CD4-positive, alpha-beta T cell (primary cell): ENCODE measurements around the gene KSR2. TPM values are rescaled to one million over a fixed set of nuclear protein-coding genes. Genes with fewer than 3 reads are reported as not detected.

Source experiments
- ATAC-seq: fragments of 200-7000 bp; cut with Tn5 transposase; one replicate; pipeline ENCODE4 v1.10.0; 2022; ENCODE audit warnings: mild to moderate bottlenecking; ENCODE audit not compliant: poor library complexity
- CTCF ChIA-PET: fragments of 350-600 bp; sonication (Branson Sonifier 250); formaldehyde crosslinking; loops from one replicate; lab custom pipeline; 2021; ENCODE audit warnings: antibody characterized with exemption, inconsistent platforms; lab: Charles Lee
- POLR2A ChIA-PET: fragments of 350-600 bp; sonication (Branson Sonifier 250); formaldehyde crosslinking; loops from one replicate; lab custom pipeline; 2021; ENCODE audit warnings: antibody characterized with exemption, inconsistent platforms; lab: Charles Lee
- DNase-seq, 14 experiments: peaks; one replicate each; pipeline ENCODE4 v3.0.0-alpha.2; 2013 to 2020; ENCODE audit warnings: mixed read lengths in 2 of 14
- H3K27ac ChIP-seq, 2 donors: one replicate each; pipeline versions ENCODE4 v1.5.1 to v1.7.0; 2013; ENCODE audit warnings: low read length in 2 of 2, low read depth in 1 of 2, mild to moderate bottlenecking in 1 of 2
- H3K27me3 ChIP-seq, 2 experiments: 1 replicate in 1 of 2; 2 replicates in 1 of 2; pipeline versions ENCODE4 v1.6.1 to v1.7.0; 2013; ENCODE audit warnings: low read length in 2 of 2, control low read depth in 1 of 2, mild to moderate bottlenecking in 1 of 2, moderate library complexity in 1 of 2; ENCODE audit not compliant: insufficient read depth in 2 of 2, control insufficient read depth in 1 of 2
- H3K36me3 ChIP-seq: one replicate; pipeline ENCODE4 v1.6.1; 2013; ENCODE audit warnings: low read length, control low read depth; ENCODE audit not compliant: insufficient read depth
- H3K4me1 ChIP-seq: one replicate; pipeline ENCODE4 v1.6.1; 2013; ENCODE audit warnings: low read length, control low read depth; ENCODE audit not compliant: insufficient read depth
- H3K4me3 ChIP-seq: one replicate; pipeline ENCODE4 v1.5.1; 2013; ENCODE audit warnings: mild to moderate bottlenecking, low read length, moderate library complexity
- H3K9me3 ChIP-seq, 2 experiments: 1 replicate in 1 of 2; 2 replicates in 1 of 2; pipeline versions ENCODE4 v1.6.1 to v1.7.0; 2013; ENCODE audit warnings: low read length in 2 of 2, mild to moderate bottlenecking in 2 of 2, control low read depth in 1 of 2, moderate library complexity in 1 of 2; ENCODE audit not compliant: control insufficient read depth in 1 of 2, insufficient read depth in 1 of 2
- H3K27ac Mint-ChIP-seq: one replicate; pipeline ENCODE4 v1.8.0; 2020; ENCODE audit warnings: mixed read lengths
- H3K27me3 Mint-ChIP-seq: one replicate; pipeline ENCODE4 v1.8.0; 2021; ENCODE audit warnings: mixed read lengths
- H3K36me3 Mint-ChIP-seq: one replicate; pipeline ENCODE4 v1.8.0; 2021; ENCODE audit warnings: low read depth, mixed read lengths
- H3K4me1 Mint-ChIP-seq: one replicate; pipeline ENCODE4 v1.8.0; 2021; ENCODE audit warnings: low read depth, mixed read lengths
- H3K4me3 Mint-ChIP-seq: one replicate; pipeline ENCODE4 v1.8.0; 2020; ENCODE audit warnings: mild to moderate bottlenecking, mixed read lengths
- H3K9me3 Mint-ChIP-seq: one replicate; pipeline ENCODE4 v1.8.0; 2020; ENCODE audit warnings: mixed read lengths
- intact Hi-C, 2 experiments: fragments of 100-400 bp; cut with DNase I in 1 of 2; cut with micrococcal nuclease in 1 of 2; formaldehyde crosslinking; loops; one replicate each; pipeline versions ENCODE4 v1.15.1 to v1.9.0; 2023 to 2025; cut with DNase I, micrococcal nuclease
- total RNA-seq, 174 experiments: library from RNA in 2 of 174; stranded (reverse) in 2 of 174; gene quantifications; one replicate each; pipeline ENCODE4 v1.2.3 and lab custom pipeline; 2021 to 2026
- TF ChIP-seq, protein P1 (sequence below): fragments of 200-600 bp; IDR thresholded peaks from one replicate; pipeline ENCODE4 v1.8.0; 2022; ENCODE audit warnings: antibody characterized with exemption, mild to moderate bottlenecking

KSR2 gene
- total RNA-seq, 2 experiments from 2014 or later, result 0.05 to 0.17 TPM

DNA sequence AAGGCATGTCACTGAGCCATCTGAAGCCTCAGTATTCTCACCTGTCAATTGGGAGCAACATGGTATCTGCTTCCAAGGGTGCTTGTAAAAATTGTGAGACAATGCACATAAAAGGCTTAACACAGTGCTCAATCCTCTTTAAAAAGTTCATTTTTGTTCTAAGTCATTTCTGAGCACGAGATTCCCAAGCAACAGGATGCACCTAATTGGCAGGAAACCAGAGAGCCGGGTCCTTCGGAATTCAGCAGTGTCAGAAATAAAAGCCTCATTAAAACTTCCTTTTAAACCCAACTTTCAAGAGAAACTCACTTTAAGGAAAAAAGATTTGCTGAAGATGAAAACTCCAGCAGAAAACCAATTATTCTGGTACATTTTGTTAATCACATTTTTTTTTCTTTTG, 494.9 kb downstream of the KSR2 start:
- DNase-seq, result no peak
- no peaks in the 10 kb centered on the region for H3K4me1 Mint-ChIP-seq
- no peak overlapping the region for H3K27ac Mint-ChIP-seq
- TF ChIP-seq, protein P1, sequence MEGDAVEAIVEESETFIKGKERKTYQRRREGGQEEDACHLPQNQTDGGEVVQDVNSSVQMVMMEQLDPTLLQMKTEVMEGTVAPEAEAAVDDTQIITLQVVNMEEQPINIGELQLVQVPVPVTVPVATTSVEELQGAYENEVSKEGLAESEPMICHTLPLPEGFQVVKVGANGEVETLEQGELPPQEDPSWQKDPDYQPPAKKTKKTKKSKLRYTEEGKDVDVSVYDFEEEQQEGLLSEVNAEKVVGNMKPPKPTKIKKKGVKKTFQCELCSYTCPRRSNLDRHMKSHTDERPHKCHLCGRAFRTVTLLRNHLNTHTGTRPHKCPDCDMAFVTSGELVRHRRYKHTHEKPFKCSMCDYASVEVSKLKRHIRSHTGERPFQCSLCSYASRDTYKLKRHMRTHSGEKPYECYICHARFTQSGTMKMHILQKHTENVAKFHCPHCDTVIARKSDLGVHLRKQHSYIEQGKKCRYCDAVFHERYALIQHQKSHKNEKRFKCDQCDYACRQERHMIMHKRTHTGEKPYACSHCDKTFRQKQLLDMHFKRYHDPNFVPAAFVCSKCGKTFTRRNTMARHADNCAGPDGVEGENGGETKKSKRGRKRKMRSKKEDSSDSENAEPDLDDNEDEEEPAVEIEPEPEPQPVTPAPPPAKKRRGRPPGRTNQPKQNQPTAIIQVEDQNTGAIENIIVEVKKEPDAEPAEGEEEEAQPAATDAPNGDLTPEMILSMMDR, result no peak
- H3K4me3 ChIP-seq, result no peak overlapping the region
- POLR2A ChIA-PET, result no interaction called here
- no peaks in the 10 kb centered on the region for H3K27me3 ChIP-seq
- no peaks in the 10 kb centered on the region for H3K27me3 Mint-ChIP-seq
- peaks cover 0 to 5% of the 10 kb centered on the region in 2 experiments for H3K9me3 ChIP-seq
- no peaks in the 10 kb centered on the region for H3K36me3 ChIP-seq
- no peaks in the 10 kb centered on the region for H3K4me1 ChIP-seq
- CTCF ChIA-PET, result no interaction called here
- intact Hi-C loops, result loop anchor here in 1 of 2 experiments (5.0 kb wide), 1 partner anchor 1603 kb away; no protein-coding TSS in a partner anchor
- H3K27ac ChIP-seq, result no peak overlapping the region
- ATAC-seq, result no peak
- no peak overlapping the region for H3K4me3 Mint-ChIP-seq
- no peaks in the 10 kb centered on the region for H3K36me3 Mint-ChIP-seq
- H3K9me3 Mint-ChIP-seq, result no peaks in the 10 kb centered on the region

DNA sequence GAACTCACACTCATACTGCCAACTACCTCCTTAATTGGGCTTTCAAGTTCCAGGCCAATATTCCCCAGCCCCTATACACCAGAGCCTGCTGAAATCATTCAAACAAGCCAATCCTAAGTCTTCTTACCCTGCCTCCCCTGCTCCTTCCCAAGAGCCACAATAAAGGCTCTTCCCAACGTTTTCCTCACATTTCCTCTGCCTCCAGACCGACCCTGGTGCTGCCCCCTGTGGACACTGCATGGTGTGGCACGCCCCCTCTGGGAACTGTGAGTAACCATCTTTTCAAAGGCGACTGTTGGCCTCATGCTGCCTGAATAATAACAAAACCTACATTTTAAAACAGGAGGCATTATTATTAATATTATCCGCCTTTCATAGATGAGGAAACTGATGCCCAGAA, 495.8 kb downstream of the KSR2 start:
- TF ChIP-seq, protein P1, result no peak
- no peaks in the 10 kb centered on the region for H3K36me3 Mint-ChIP-seq
- H3K9me3 Mint-ChIP-seq, result no peaks in the 10 kb centered on the region
- intact Hi-C loops, result loop anchor here in 1 of 2 experiments (5.0 kb wide), 1 partner anchor 1604 kb away; no protein-coding TSS in a partner anchor
- DNase-seq (no peak), ATAC-seq (no peak)
- H3K4me1 Mint-ChIP-seq, result no peaks in the 10 kb centered on the region
- Histone ChIP-seq H3K27me3 (no peaks in the 10 kb centered on the region), H3K27ac (no peak overlapping the region), H3K4me1 (no peaks in the 10 kb centered on the region), H3K36me3 (no peaks in the 10 kb centered on the region), H3K9me3 (peaks cover 0 to 5% of the 10 kb centered on the region in 2 experiments), H3K4me3 (no peak overlapping the region)
- H3K27me3 Mint-ChIP-seq, result no peaks in the 10 kb centered on the region
- H3K27ac Mint-ChIP-seq, result no peak overlapping the region
- POLR2A ChIA-PET, result no interaction called here
- H3K4me3 Mint-ChIP-seq, result no peak overlapping the region
- CTCF ChIA-PET, result no interaction called here

DNA sequence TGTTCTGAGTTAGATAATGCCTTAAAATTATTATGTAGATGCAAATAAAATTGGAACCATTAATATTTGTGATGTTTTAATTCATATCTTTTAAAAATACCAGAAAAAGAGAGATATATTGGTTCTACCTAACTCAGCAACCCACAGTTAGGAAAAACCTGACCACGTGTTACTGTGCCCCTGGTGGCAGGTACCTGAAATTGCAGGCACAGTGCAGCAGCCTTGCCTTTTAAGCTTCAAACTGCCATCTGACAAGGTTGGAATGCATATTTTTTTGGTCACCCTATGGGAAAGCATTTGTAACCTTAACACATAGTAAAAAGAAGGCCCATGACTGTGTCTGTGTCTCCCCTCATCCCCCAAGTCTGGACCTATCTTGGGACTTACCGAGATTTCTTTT, 498.0 kb downstream of the KSR2 start:
- Mint-ChIP-seq H3K27ac (no peak overlapping the region), H3K9me3 (no peaks in the 10 kb centered on the region), H3K4me3 (no peak overlapping the region), H3K27me3 (no peaks in the 10 kb centered on the region), H3K36me3 (no peaks in the 10 kb centered on the region), H3K4me1 (no peaks in the 10 kb centered on the region)
- no peaks in the 10 kb centered on the region for H3K36me3 ChIP-seq
- ChIA-PET CTCF (no interaction called here), POLR2A (no interaction called here)
- no peaks in the 10 kb centered on the region for H3K27me3 ChIP-seq
- DNase-seq (no peak), ATAC-seq (no peak)
- no peak overlapping the region for H3K4me3 ChIP-seq
- H3K4me1 ChIP-seq, result no peaks in the 10 kb centered on the region
- intact Hi-C loops, result loop anchor here in 1 of 2 experiments (5.0 kb wide), 1 partner anchor 1606 kb away; no protein-coding TSS in a partner anchor
- peaks cover 0 to 7% of the 10 kb centered on the region in 2 experiments for H3K9me3 ChIP-seq
- no peak overlapping the region for H3K27ac ChIP-seq
- TF ChIP-seq, protein P1, result no peak
